ENCODE data around the gene CKS1B. TPM values are rescaled to one million over a fixed set of nuclear protein-coding genes. Genes with fewer than 3 reads are reported as not detected.
A peak's percentile ranks its signal among the peaks of the same experiment; 100 is the strongest.

The CKS1B gene
- total and polyA plus RNA-seq, 9 of the 15 experiments (the other 6 are each of a cell fraction or from before 2014, with no cell fraction given) = 215 to 1,103 (median 460) TPM

DNA sequence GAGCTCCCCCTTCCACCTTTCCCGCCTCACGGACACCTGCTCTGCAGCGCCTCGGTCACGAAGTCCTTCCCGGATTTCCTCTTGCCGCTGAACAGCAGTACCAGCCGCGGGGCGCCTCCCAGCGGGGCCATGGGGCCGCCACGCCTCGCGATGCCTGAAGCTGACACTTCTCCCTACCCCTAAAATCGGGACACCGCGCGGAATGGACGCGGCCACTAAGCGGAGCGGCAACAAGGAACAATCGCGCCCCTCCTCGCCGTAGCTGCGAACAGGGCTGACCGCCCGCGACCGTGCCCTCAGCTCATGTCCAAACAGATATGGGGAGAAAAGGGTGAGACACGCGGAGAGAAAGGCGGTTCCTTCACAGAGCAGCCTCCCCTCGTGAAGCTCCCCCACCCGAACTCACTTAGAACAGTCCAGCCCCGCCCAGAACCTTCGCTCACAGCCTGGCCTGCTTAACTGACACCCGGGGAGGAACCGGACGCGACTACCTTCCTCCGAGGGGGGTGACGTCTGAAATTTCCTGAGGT is 37.9 kb upstream of the CKS1B start, which contains the start of gene PMVK (continued):
- TF ChIP-seq, protein P1, sequence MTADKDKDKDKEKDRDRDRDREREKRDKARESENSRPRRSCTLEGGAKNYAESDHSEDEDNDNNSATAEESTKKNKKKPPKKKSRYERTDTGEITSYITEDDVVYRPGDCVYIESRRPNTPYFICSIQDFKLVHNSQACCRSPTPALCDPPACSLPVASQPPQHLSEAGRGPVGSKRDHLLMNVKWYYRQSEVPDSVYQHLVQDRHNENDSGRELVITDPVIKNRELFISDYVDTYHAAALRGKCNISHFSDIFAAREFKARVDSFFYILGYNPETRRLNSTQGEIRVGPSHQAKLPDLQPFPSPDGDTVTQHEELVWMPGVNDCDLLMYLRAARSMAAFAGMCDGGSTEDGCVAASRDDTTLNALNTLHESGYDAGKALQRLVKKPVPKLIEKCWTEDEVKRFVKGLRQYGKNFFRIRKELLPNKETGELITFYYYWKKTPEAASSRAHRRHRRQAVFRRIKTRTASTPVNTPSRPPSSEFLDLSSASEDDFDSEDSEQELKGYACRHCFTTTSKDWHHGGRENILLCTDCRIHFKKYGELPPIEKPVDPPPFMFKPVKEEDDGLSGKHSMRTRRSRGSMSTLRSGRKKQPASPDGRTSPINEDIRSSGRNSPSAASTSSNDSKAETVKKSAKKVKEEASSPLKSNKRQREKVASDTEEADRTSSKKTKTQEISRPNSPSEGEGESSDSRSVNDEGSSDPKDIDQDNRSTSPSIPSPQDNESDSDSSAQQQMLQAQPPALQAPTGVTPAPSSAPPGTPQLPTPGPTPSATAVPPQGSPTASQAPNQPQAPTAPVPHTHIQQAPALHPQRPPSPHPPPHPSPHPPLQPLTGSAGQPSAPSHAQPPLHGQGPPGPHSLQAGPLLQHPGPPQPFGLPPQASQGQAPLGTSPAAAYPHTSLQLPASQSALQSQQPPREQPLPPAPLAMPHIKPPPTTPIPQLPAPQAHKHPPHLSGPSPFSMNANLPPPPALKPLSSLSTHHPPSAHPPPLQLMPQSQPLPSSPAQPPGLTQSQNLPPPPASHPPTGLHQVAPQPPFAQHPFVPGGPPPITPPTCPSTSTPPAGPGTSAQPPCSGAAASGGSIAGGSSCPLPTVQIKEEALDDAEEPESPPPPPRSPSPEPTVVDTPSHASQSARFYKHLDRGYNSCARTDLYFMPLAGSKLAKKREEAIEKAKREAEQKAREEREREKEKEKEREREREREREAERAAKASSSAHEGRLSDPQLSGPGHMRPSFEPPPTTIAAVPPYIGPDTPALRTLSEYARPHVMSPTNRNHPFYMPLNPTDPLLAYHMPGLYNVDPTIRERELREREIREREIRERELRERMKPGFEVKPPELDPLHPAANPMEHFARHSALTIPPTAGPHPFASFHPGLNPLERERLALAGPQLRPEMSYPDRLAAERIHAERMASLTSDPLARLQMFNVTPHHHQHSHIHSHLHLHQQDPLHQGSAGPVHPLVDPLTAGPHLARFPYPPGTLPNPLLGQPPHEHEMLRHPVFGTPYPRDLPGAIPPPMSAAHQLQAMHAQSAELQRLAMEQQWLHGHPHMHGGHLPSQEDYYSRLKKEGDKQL (CRISPR knock-in tag; IDR thresholded peaks at IDR 0.05; ENCODE audit: borderline replicate concordance) = no peak
- TF ChIP-seq FOXP1 (CRISPR knock-in tag; IDR thresholded peaks at IDR 0.05) = peak; percentile 97
- TF ChIP-seq EP300 (IDR thresholded peaks at IDR 0.05; ENCODE audit: low read length) = no peak; the same call in none of the 2 replicates
- TF ChIP-seq KLF1 (tag; IDR thresholded peaks at IDR 0.05) = no peak
- TF ChIP-seq TRIM24 (IDR thresholded peaks at IDR 0.05) = peak; percentile 25 to 51; a peak in 1 of 4 replicates
- no peak for TF ChIP-seq PURB (CRISPR knock-in tag; IDR thresholded peaks at IDR 0.05; ENCODE audit: low read depth)
- peak; percentile 99 for TF ChIP-seq ZBED1 (IDR thresholded peaks at IDR 0.05)
- TF ChIP-seq, protein P2, sequence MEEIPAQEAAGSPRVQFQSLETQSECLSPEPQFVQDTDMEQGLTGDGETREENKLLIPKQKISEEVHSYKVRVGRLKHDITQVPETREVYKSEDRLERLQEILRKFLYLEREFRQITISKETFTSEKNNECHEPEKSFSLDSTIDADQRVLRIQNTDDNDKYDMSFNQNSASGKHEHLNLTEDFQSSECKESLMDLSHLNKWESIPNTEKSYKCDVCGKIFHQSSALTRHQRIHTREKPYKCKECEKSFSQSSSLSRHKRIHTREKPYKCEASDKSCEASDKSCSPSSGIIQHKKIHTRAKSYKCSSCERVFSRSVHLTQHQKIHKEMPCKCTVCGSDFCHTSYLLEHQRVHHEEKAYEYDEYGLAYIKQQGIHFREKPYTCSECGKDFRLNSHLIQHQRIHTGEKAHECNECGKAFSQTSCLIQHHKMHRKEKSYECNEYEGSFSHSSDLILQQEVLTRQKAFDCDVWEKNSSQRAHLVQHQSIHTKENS (CRISPR knock-in tag; IDR thresholded peaks at IDR 0.05) = no peak
- peak; percentile 64; the same call in 1 of the 2 replicates for TF ChIP-seq BHLHE40 (IDR thresholded peaks at IDR 0.05; ENCODE audit: low read length)
- TF ChIP-seq, protein P3, sequence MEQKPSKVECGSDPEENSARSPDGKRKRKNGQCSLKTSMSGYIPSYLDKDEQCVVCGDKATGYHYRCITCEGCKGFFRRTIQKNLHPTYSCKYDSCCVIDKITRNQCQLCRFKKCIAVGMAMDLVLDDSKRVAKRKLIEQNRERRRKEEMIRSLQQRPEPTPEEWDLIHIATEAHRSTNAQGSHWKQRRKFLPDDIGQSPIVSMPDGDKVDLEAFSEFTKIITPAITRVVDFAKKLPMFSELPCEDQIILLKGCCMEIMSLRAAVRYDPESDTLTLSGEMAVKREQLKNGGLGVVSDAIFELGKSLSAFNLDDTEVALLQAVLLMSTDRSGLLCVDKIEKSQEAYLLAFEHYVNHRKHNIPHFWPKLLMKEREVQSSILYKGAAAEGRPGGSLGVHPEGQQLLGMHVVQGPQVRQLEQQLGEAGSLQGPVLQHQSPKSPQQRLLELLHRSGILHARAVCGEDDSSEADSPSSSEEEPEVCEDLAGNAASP (IDR thresholded peaks at IDR 0.05) = no peak
- peak; percentile 92 for TF ChIP-seq CTBP1 (IDR thresholded peaks at IDR 0.05; ENCODE audit: borderline replicate concordance)
- TF ChIP-seq, protein P4, sequence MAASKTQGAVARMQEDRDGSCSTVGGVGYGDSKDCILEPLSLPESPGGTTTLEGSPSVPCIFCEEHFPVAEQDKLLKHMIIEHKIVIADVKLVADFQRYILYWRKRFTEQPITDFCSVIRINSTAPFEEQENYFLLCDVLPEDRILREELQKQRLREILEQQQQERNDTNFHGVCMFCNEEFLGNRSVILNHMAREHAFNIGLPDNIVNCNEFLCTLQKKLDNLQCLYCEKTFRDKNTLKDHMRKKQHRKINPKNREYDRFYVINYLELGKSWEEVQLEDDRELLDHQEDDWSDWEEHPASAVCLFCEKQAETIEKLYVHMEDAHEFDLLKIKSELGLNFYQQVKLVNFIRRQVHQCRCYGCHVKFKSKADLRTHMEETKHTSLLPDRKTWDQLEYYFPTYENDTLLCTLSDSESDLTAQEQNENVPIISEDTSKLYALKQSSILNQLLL (CRISPR knock-in tag; IDR thresholded peaks at IDR 0.05; ENCODE audit: borderline replicate concordance) = no peak
- no peak for TF ChIP-seq ZNF695 (CRISPR knock-in tag; IDR thresholded peaks at IDR 0.05)
- peak; percentile 73 for TF ChIP-seq CXXC5 (CRISPR knock-in tag; IDR thresholded peaks at IDR 0.05)
- TF ChIP-seq HNRNPLL (IDR thresholded peaks at IDR 0.05; ENCODE audit: low read depth, low read length, poor library complexity, severe bottlenecking) = no peak
- TF ChIP-seq, protein P5, sequence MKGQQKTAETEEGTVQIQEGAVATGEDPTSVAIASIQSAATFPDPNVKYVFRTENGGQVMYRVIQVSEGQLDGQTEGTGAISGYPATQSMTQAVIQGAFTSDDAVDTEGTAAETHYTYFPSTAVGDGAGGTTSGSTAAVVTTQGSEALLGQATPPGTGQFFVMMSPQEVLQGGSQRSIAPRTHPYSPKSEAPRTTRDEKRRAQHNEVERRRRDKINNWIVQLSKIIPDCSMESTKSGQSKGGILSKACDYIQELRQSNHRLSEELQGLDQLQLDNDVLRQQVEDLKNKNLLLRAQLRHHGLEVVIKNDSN (CRISPR knock-in tag; IDR thresholded peaks at IDR 0.05) = peak; percentile 96
